ENCODE data around the gene NFATC2.

The NFATC2 gene

DNA sequence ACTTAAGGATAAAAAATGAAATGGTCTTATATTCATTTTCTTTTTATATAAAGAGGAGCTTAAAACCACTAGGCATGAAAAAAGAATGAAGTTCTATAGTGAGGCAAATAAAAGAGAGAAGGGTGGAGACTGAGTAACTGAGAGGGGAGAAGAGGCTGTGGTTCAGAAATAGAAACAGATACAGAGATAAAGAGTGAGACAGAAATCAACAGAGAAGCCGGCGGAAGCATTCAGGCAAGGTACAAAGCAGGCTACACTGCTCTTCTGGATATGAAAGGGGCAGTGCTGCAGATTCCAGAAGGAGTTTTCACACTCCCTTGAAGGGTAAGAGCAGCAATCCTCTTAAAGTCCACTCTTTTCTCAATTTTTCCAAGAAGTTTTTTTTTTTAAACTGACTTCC, 29.9 kb downstream of the NFATC2 start:
- no peak for DNase-seq

GRCh38 chr20:51511861-51512619, 30.5 kb downstream of the NFATC2 start:
- no peak for DNase-seq

GRCh38 chr20:51510936-51511605, 31.4 kb downstream of the NFATC2 start:
- no peak for DNase-seq

DNA sequence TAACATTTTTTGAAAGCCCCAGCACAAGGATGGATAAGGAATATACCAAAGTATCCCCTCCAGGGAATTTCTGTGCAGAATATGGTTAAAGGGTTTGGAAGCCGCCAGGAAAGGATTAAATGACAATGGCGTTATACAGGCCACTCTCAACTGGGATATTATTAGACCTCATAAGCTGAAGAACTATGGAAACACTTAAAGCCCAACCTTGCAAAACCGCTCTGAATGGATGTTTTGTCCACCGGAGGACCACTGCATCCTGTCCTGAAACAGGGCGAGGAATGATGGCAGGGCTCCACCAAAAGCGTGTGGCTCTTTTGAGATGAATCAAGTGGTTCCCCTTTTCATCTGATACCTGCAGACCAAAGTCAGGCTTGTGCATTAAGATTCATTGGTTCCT, 32.4 kb downstream of the NFATC2 start:
- no peak for DNase-seq

- no peak for DNase-seq
Observed at GRCh38 chr20:51509208-51509607, 33.3 kb downstream of the NFATC2 start.

GRCh38 chr20:51508780-51509179, 33.7 kb downstream of the NFATC2 start:
- no peak for DNase-seq

DNA sequence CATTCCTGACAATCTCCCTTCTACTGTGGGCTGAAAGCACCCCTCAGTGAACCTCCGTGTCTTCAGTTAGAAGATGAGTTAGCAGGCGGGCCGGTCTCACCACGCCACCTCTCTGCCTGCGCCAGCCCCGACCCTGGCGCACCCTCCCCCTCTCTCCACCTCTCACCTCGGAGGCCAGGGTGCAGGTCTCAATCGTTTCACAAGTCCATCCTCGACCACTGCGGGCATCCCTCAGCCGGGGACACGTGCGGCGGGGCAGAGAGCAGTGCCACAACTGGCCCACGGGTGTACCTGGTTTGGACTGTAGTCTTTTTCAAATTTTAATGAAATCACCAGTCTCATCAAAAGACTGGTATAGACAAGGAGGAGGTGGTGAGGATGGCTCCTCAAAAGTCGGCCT, 34.4 kb downstream of the NFATC2 start:
- no peak for DNase-seq

DNA sequence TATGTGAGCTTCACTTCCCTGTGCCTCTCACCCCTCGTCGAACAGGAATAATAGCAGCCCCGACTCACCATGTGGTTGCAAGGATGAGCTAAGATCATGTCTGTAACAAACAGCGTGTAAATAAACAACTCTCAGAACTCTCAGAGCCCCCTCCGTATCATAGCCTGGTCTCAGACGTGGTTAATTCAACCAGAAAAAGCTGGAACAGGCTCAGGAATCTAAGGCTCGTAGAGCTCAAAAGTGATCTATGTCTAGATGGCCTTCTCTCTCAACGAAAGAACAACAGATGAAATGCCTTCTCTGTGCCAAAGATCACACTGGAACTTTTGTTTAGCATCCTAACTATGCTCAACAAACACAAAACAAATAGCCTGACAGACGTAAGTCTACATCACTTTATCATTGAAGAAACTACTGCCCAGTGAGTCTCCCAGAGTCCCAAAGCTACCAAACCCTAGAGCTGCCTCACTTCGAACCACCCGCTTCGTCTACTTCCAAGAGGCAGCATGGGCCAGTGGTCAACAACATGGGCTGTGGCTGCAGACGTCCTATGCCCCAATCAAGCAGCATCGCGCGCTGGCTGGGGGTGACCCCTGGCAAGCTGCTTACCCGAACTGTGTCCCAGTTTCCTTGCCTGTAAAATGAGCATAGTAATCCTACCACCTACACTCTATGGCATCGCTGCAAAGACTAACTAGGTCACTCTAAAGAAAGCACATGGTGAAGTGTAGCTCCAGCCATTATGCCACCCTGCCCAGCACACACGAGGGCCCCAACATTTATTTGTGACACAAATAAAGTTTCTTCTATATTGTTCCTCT, 35.1 kb downstream of the NFATC2 start:
- no peak for DNase-seq

DNA sequence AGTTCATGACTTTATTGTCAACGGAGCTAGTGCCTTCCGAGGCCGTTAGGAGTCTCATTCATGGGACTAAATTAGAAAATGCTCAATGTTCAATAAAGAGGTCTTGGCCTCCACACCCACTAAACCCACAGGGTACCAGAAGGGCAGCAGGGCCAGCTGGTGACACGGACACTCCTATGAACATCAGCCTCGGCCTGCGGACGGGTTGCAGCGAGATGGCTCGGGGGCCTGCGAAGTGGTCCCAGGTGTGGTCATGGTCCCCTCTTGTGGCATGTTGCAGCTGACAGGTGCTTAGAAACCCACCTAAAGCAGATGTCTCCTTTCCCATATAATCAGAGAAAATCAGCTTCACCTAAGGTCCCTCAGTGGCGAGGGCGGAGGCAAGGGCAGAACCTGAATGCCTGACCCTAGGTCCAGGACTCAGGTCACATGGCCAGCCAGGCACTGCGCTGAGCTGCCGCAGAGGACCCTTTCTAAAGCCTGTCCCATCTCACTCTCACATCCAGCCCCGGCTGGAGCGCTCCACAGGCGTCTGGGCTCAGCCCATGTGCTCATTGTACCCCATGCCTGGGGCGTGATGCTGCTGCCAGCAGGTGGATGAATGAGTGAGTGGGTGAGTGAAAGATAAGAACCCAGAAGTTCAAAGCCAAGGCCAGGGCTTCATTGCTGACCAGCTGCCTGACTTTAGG, 35.8 kb downstream of the NFATC2 start:
- no peak for DNase-seq

- DNase-seq: no peak
Observed at GRCh38 chr20:51505566-51505965, 37.0 kb downstream of the NFATC2 start.

GRCh38 chr20:51503376-51503775, 39.1 kb downstream of the NFATC2 start:
- no peak for DNase-seq

DNA sequence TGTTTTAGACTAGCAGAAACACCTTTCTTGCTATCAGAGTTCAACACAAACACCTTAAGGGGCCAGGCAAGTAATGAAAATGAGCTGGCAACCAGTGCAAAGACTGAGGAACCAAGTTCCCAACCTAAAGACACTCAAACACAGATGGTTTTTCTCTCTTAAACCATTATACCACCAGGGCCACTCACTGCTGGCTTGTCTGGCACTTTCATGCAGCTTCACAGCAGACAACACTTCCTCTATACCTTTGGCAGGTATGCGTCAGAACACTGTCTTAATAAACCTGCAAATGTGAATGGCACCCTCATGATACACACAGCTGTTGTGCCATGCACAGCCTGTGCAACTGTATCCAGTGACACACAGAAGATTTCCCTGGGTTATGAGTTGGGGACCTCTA, 41.6 kb downstream of the NFATC2 start:
- no peak for DNase-seq

GRCh38 chr20:51500311-51500710, 42.2 kb downstream of the NFATC2 start:
- no peak for DNase-seq

GRCh38 chr20:51498765-51499540, 43.6 kb downstream of the NFATC2 start:
- DNase-seq: no peak

DNA sequence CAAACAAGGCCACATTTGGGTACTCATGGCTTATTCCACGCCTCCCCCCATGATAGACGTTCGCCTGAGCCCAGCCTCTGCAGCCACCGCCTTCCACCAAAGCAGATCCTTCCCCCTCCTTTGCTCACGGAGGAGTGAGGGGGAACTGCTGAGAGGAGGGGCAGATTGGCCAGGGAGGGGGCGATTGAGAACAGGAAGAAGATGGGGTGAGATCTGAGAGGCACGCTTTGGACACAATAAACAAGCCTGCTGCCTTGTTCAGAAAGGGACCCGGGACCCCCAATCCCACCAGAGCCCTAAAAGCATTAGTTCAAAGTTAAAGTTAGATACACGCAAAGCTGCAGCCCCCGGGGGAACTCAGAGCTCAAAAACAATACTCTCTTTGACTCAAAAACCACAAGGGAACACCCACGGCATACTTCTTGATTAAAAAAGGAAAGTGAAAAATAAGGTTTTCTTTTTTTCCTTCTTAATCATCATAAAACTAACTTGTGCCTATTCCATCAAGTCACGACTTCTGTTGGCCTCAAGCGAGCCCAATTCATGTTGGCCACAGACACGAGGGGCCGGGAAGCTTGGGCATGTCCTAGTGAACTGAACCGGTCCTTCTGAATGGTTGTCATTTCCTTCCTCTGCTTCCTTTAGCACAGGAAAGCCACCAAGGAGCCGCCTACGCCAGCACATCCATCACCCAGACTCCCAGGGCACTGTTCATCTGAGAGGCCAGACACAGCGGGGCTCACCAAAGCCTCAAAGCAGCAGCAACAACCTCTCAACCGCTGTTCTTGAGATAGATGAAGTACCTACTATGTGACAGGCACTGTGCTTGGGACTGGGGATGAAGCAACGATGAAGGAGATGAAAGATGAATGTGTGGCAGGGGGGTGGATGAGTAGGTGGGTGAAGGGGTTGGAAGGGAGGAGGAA, 44.7 kb downstream of the NFATC2 start:
- DNase-seq: no peak

- DNase-seq: no peak
Observed at GRCh38 chr20:51496964-51497363, 45.6 kb downstream of the NFATC2 start.

- no peak for DNase-seq
Observed at GRCh38 chr20:51495921-51496545, 46.5 kb downstream of the NFATC2 start.

- no peak for DNase-seq
Observed at GRCh38 chr20:51495291-51495690, 47.2 kb downstream of the NFATC2 start.

- no peak for DNase-seq
Observed at GRCh38 chr20:51494241-51495110, 48.0 kb downstream of the NFATC2 start.

GRCh38 chr20:51493346-51493791, 49.1 kb downstream of the NFATC2 start:
- no peak for DNase-seq

Data from DMS53 (cell line).